DOHH2 (cell line): ENCODE data around the gene LONP2.

Experiments used
- H3F3A ChIP-seq: fragments of 200-600 bp; sonication (generic), shearing (Covaris generic); 2 replicates; pipeline ENCODE4 v1.6.0; 2016; ENCODE audit warnings: antibody characterized with exemption, mild to moderate bottlenecking; ENCODE audit not compliant: control insufficient read depth, insufficient read depth
- H3K27ac ChIP-seq: fragments of 200-600 bp; sonication (generic); 2 replicates; pipeline ENCODE4 v1.5.1; 2014; ENCODE audit warnings: low read depth, mild to moderate bottlenecking, low read length, moderate library complexity
- H3K27me3 ChIP-seq: fragments of 200-600 bp; sonication (generic); 2 replicates; pipeline ENCODE4 v1.6.1; 2014; ENCODE audit warnings: mild to moderate bottlenecking, low read length, mixed read lengths; ENCODE audit not compliant: control insufficient read depth
- H3K36me3 ChIP-seq: fragments of 200-600 bp; sonication (generic); 2 replicates; pipeline ENCODE4 v1.6.1; 2014; ENCODE audit warnings: mild to moderate bottlenecking, low read length, moderate library complexity, mixed read lengths; ENCODE audit not compliant: control insufficient read depth
- H3K4me1 ChIP-seq: fragments of 200-600 bp; sonication (generic); 2 replicates; pipeline ENCODE4 v1.6.1; 2014; ENCODE audit warnings: mild to moderate bottlenecking, low read length, mixed read lengths; ENCODE audit not compliant: control insufficient read depth
- H3K4me2 ChIP-seq: fragments of 200-600 bp; sonication (generic); 2 replicates; pipeline ENCODE4 v1.6.0; 2014; ENCODE audit warnings: mild to moderate bottlenecking, low read length, moderate library complexity
- H3K4me3 ChIP-seq: fragments of 200-600 bp; sonication (generic); 2 replicates; pipeline ENCODE4 v1.5.1; 2014; ENCODE audit warnings: mild to moderate bottlenecking, low read length, mixed read lengths
- H3K79me2 ChIP-seq: fragments of 200-600 bp; sonication (generic); 2 replicates; pipeline ENCODE4 v1.6.1; 2014; ENCODE audit warnings: mild to moderate bottlenecking, low read length, mixed read lengths; ENCODE audit not compliant: control insufficient read depth
- H3K9me2 ChIP-seq: fragments of 200-600 bp; sonication (generic); replicated peaks from 2 replicates; pipeline ENCODE4 v1.6.1; 2014; ENCODE audit warnings: mild to moderate bottlenecking, low read length, mixed read lengths; ENCODE audit not compliant: control insufficient read depth
- H3K9me3 ChIP-seq: fragments of 200-600 bp; sonication (generic); 2 replicates; pipeline ENCODE4 v1.6.1; 2014; ENCODE audit warnings: antibody characterized with exemption, low read length, mixed read lengths; ENCODE audit not compliant: control insufficient read depth, insufficient read depth
- H4K20me1 ChIP-seq: fragments of 200-600 bp; sonication (generic); 2 replicates; pipeline ENCODE4 v1.6.0; 2014; ENCODE audit warnings: low read depth, mild to moderate bottlenecking, antibody characterized with exemption, low read length, moderate library complexity; ENCODE audit not compliant: control insufficient read depth, insufficient read depth
- CTCF ChIP-seq: fragments of 200-600 bp; sonication (generic); IDR thresholded peaks from one replicate; pipeline ENCODE4 v1.5.1; 2014; ENCODE audit warnings: antibody characterized with exemption, mild to moderate bottlenecking, low read depth, low read length; ENCODE audit not compliant: poor library complexity, severe bottlenecking
- EZH2phosphoT487 ChIP-seq: fragments of 200-600 bp; sonication (generic); IDR thresholded peaks from 2 replicates; pipeline ENCODE4 v1.6.1; 2017; ENCODE audit warnings: borderline replicate concordance, mild to moderate bottlenecking, antibody characterized with exemption, low read length, moderate library complexity, mixed read lengths

The LONP2 gene

GRCh38 chr16:48206594-48207242 lies 37.4 kb upstream of the LONP2 start:
- Histone ChIP-seq H3K27ac (no peak overlapping the region), H3K36me3 (no peaks in the 10 kb centered on the region), H3K4me2 (no peak overlapping the region), H3K79me2 (no peaks in the 10 kb centered on the region), H3K27me3 (no peaks in the 10 kb centered on the region), H3K4me1 (no peaks in the 10 kb centered on the region), H3K9me2 (no peaks in the 10 kb centered on the region), H3K9me3 (no peaks in the 10 kb centered on the region), H4K20me1 (no peaks in the 10 kb centered on the region), H3F3A (no peaks in the 10 kb centered on the region), H3K4me3 (no peak overlapping the region)
- TF ChIP-seq EZH2phosphoT487 (no peak), CTCF (no peak)

DNA sequence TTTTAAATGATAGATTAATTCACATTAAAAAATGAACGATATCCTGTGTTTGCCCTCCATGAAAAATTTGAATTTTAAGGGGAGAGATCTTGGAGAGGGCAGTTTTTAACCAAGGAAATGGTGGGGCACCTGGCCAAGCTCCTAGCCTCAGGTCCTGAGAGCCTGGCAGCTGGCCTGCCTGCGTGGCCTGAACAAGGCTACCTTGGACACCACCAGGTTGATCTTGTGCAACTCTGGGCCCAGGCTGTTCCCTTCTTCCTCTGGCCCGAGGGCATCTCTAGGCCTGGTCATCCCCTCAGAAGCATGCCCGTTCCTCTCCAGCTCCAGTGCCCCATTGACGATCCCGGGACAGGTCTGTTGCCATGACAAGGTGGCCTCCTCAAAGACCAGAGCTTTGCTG lies 33.4 kb upstream of the LONP2 start:
- no peaks in the 10 kb centered on the region for H3K27me3 ChIP-seq
- H3F3A ChIP-seq: no peaks in the 10 kb centered on the region
- no peaks in the 10 kb centered on the region for H4K20me1 ChIP-seq
- no peaks in the 10 kb centered on the region for H3K4me1 ChIP-seq
- H3K4me3 ChIP-seq: no peak overlapping the region
- H3K36me3 ChIP-seq: no peaks in the 10 kb centered on the region
- H3K9me2 ChIP-seq: no peaks in the 10 kb centered on the region
- H3K79me2 ChIP-seq: no peaks in the 10 kb centered on the region
- H3K4me2 ChIP-seq: no peak overlapping the region
- no peaks in the 10 kb centered on the region for H3K9me3 ChIP-seq
- H3K27ac ChIP-seq: no peak overlapping the region
- no peak for TF ChIP-seq EZH2phosphoT487
- TF ChIP-seq CTCF: no peak

GRCh38 chr16:48212033-48212432 lies 32.1 kb upstream of the LONP2 start:
- Histone ChIP-seq H3F3A (no peaks in the 10 kb centered on the region), H3K27ac (no peak overlapping the region), H3K4me3 (no peak overlapping the region), H3K79me2 (no peaks in the 10 kb centered on the region), H3K27me3 (no peaks in the 10 kb centered on the region), H3K9me2 (no peaks in the 10 kb centered on the region), H4K20me1 (no peaks in the 10 kb centered on the region), H3K4me2 (no peak overlapping the region), H3K9me3 (no peaks in the 10 kb centered on the region), H3K36me3 (no peaks in the 10 kb centered on the region), H3K4me1 (no peaks in the 10 kb centered on the region)
- TF ChIP-seq CTCF (no peak), EZH2phosphoT487 (no peak)

DNA sequence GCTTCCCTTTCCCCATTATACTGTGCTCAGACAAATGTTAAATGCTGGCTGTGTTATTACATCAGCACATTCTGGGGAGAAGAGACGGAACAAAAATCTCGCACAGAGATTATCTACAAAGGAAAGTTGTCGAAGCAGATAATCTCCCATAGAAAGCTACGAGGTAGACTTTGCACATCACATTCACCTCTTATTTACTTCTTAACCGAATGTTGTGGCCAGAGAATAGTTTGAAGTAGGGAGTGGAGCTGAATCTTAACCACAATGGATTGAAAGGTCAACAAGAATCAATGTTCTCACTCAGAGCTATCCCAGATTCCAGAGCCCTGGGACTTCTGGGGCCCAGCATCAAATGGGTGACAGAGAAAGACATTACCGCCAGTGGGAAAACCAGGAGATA lies 28.4 kb upstream of the LONP2 start:
- Histone ChIP-seq H4K20me1 (no peaks in the 10 kb centered on the region), H3K4me1 (no peaks in the 10 kb centered on the region), H3K36me3 (no peaks in the 10 kb centered on the region), H3K9me2 (no peaks in the 10 kb centered on the region), H3K27ac (no peak overlapping the region), H3F3A (no peaks in the 10 kb centered on the region), H3K4me3 (no peak overlapping the region), H3K27me3 (no peaks in the 10 kb centered on the region), H3K79me2 (no peaks in the 10 kb centered on the region), H3K4me2 (no peak overlapping the region), H3K9me3 (no peaks in the 10 kb centered on the region)
- TF ChIP-seq CTCF (no peak), EZH2phosphoT487 (no peak)
